OCI-LY1 (cell line): ENCODE results near the gene HCRT.

ENCODE experiments used
- H2AFZ ChIP-seq: fragments of 200-600 bp; sonication (generic), shearing (Covaris generic); 2 replicates; pipeline ENCODE4 v1.6.0; 2014; ENCODE audit warnings: antibody characterized with exemption, mild to moderate bottlenecking, low read length
- H3F3A ChIP-seq: fragments of 200-600 bp; sonication (generic), shearing (Covaris generic); 2 replicates; pipeline ENCODE4 v1.6.0; 2014; ENCODE audit warnings: mild to moderate bottlenecking, antibody characterized with exemption, low read length, moderate library complexity; ENCODE audit not compliant: insufficient read depth
- H3K27ac ChIP-seq: fragments of 200-600 bp; sonication (generic); 2 replicates; pipeline ENCODE4 v1.5.1; 2014; ENCODE audit warnings: low read length, mixed run types, mild to moderate bottlenecking, low read depth; ENCODE audit not compliant: poor library complexity, severe bottlenecking
- H3K27me3 ChIP-seq: fragments of 200-600 bp; sonication (generic); 2 replicates; pipeline ENCODE4 v1.6.0; 2014; ENCODE audit warnings: antibody characterized with exemption, mild to moderate bottlenecking, low read length, moderate library complexity; ENCODE audit not compliant: insufficient read depth
- H3K36me3 ChIP-seq: fragments of 200-600 bp; sonication (generic); 2 replicates; pipeline ENCODE4 v1.6.1; 2014; ENCODE audit warnings: mild to moderate bottlenecking, antibody characterized with exemption, low read length, moderate library complexity, mixed read lengths; ENCODE audit not compliant: insufficient read depth
- H3K4me1 ChIP-seq: fragments of 200-600 bp; sonication (generic); 2 replicates; pipeline ENCODE4 v1.5.1; 2014; ENCODE audit warnings: mild to moderate bottlenecking, low read length, moderate library complexity; ENCODE audit not compliant: insufficient read depth, severe bottlenecking
- H3K4me2 ChIP-seq: fragments of 200-600 bp; sonication (generic), shearing (Covaris generic); 2 replicates; pipeline ENCODE4 v1.6.1; 2014; ENCODE audit warnings: low read length
- H3K4me3 ChIP-seq: fragments of 200-600 bp; sonication (generic); 2 replicates; pipeline ENCODE4 v1.5.1; 2014; ENCODE audit warnings: low read length, low read depth, mild to moderate bottlenecking, mixed read lengths; ENCODE audit not compliant: poor library complexity, severe bottlenecking
- H3K79me2 ChIP-seq: fragments of 200-600 bp; shearing (Covaris generic); 2 replicates; pipeline ENCODE4 v1.6.1; 2016; ENCODE audit warnings: mixed run types, low read length, mixed read lengths; ENCODE audit not compliant: insufficient read depth
- H3K9ac ChIP-seq: fragments of 200-600 bp; sonication (generic), shearing (Covaris generic); 2 replicates; pipeline ENCODE4 v1.6.1; 2014; ENCODE audit warnings: mild to moderate bottlenecking, low read length, mixed read lengths
- H3K9me2 ChIP-seq: fragments of 200-600 bp; sonication (generic), shearing (Covaris generic); 2 replicates; pipeline ENCODE4 v1.6.1; 2014; ENCODE audit warnings: low read depth, mild to moderate bottlenecking, low read length, mixed read lengths
- H3K9me3 ChIP-seq: fragments of 200-600 bp; shearing (Covaris generic); 2 replicates; pipeline ENCODE4 v1.6.1; 2014; ENCODE audit warnings: low read length, mixed read lengths
- H4K20me1 ChIP-seq: fragments of 200-600 bp; sonication (generic), shearing (Covaris generic); 2 replicates; pipeline ENCODE4 v1.6.0; 2016; ENCODE audit warnings: mild to moderate bottlenecking, low read length; ENCODE audit not compliant: insufficient read depth
- EZH2 ChIP-seq: fragments of 200-600 bp; sonication (generic), shearing (Covaris generic); IDR thresholded peaks from 2 replicates; pipeline ENCODE4 v1.8.0; 2017; ENCODE audit warnings: borderline replicate concordance, mixed run types, mild to moderate bottlenecking, antibody characterized with exemption, low read length, moderate library complexity, mixed read lengths
- TF ChIP-seq, protein P1 (sequence below): fragments of 200-600 bp; sonication (generic), shearing (Covaris generic); IDR thresholded peaks from 2 replicates; pipeline ENCODE4 v1.5.1; 2017; ENCODE audit warnings: mild to moderate bottlenecking, antibody characterized with exemption, low read length, moderate library complexity, mixed read lengths

The HCRT gene

DNA sequence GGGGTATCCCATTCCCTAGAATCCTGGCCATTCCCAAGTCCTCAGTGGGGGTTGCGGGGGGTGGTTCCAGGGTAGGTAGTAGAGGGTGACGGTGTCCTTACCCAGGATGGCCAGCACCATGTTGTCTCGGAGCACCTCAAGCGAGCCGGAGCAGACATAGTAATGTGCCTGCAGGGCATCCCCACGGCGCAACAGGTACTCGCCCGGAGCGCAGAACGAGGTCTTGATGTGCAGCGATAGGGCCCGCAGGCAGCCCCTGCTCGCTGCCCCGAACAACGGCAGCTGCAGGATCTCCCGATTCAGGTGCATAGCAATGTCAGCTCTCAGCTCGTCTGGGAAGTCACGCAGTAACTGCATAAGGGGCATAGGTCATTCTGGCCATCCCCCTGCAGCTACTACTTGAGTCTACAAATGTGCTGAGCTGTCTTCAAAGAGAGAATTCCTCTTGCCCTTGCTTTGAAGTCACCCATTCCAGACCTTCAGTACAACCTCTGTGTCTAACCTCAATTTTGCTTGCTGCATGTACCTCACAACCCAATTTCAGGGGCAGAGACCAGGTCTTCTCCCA is 19.0 kb downstream of the HCRT start:
- Histone ChIP-seq H4K20me1 (no peaks in the 10 kb centered on the region), H3K4me2 (no peak overlapping the region), H3K79me2 (no peaks in the 10 kb centered on the region), H3K4me3 (no peak overlapping the region), H3K36me3 (no peaks in the 10 kb centered on the region), H3K9ac (no peak overlapping the region), H3F3A (no peaks in the 10 kb centered on the region), H2AFZ (no peak overlapping the region), H3K27ac (no peak overlapping the region), H3K27me3 (no peaks in the 10 kb centered on the region), H3K4me1 (no peaks in the 10 kb centered on the region), H3K9me2 (no peaks in the 10 kb centered on the region), H3K9me3 (no peaks in the 10 kb centered on the region)
- TF ChIP-seq, protein P1, sequence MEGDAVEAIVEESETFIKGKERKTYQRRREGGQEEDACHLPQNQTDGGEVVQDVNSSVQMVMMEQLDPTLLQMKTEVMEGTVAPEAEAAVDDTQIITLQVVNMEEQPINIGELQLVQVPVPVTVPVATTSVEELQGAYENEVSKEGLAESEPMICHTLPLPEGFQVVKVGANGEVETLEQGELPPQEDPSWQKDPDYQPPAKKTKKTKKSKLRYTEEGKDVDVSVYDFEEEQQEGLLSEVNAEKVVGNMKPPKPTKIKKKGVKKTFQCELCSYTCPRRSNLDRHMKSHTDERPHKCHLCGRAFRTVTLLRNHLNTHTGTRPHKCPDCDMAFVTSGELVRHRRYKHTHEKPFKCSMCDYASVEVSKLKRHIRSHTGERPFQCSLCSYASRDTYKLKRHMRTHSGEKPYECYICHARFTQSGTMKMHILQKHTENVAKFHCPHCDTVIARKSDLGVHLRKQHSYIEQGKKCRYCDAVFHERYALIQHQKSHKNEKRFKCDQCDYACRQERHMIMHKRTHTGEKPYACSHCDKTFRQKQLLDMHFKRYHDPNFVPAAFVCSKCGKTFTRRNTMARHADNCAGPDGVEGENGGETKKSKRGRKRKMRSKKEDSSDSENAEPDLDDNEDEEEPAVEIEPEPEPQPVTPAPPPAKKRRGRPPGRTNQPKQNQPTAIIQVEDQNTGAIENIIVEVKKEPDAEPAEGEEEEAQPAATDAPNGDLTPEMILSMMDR: no peak
- no peak for TF ChIP-seq EZH2

GRCh38 chr17:42165751-42166150 is 19.5 kb downstream of the HCRT start:
- no peaks in the 10 kb centered on the region for H3K27me3 ChIP-seq
- no peak overlapping the region for H2AFZ ChIP-seq
- no peak overlapping the region for H3K4me3 ChIP-seq
- H3K79me2 ChIP-seq: no peaks in the 10 kb centered on the region
- no peaks in the 10 kb centered on the region for H3K36me3 ChIP-seq
- H3K9me3 ChIP-seq: no peaks in the 10 kb centered on the region
- no peak for TF ChIP-seq EZH2
- TF ChIP-seq, protein P1: no peak
- H3K4me1 ChIP-seq: no peaks in the 10 kb centered on the region
- no peak overlapping the region for H3K9ac ChIP-seq
- H3F3A ChIP-seq: no peaks in the 10 kb centered on the region
- no peak overlapping the region for H3K27ac ChIP-seq
- H4K20me1 ChIP-seq: no peaks in the 10 kb centered on the region
- H3K9me2 ChIP-seq: no peaks in the 10 kb centered on the region
- H3K4me2 ChIP-seq: no peak overlapping the region

DNA sequence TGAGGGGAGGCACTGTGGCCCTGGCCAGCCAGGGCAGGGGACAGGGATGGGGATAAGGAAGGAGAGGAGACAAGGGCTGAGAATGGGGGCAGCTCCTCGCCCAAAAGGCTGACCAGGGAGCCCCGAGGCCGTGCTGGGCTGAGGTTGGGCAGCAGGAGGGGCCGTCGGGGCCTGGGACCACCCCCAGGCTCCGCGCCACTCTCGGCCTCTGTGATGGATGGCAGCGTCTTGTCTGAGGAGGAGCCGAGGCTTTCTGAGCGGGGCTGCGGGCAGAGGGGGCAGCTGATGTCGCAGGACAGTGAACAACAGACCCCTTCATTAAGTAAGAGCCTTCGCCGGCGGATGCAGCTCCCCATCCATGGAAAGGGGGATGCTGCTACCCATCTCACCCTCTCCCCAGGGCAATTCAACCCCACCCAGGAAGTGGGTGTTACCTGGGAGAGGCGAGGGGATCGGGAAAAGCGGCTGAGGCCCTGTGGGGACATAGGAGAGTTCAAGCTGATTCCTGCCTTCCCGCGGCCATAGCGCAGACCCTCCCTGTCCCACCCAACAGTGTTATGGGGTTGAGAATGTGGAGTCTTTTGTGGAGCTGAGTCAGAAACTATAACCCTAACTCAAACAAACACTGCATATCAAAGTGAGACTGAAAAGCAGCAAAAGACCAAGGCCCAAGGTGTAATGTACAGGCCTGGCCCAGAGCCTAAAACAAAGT is 21.4 kb downstream of the HCRT start:
- no peaks in the 10 kb centered on the region for H3K36me3 ChIP-seq
- no peaks in the 10 kb centered on the region for H3K9me2 ChIP-seq
- H3K79me2 ChIP-seq: no peaks in the 10 kb centered on the region
- H3K9me3 ChIP-seq: no peaks in the 10 kb centered on the region
- no peak overlapping the region for H3K9ac ChIP-seq
- no peak overlapping the region for H3K4me2 ChIP-seq
- H3K4me1 ChIP-seq: no peaks in the 10 kb centered on the region
- H2AFZ ChIP-seq: no peak overlapping the region
- H3K4me3 ChIP-seq: no peak overlapping the region
- H3K27ac ChIP-seq: no peak overlapping the region
- TF ChIP-seq, protein P1: no peak
- TF ChIP-seq EZH2: no peak
- H3F3A ChIP-seq: no peaks in the 10 kb centered on the region
- no peaks in the 10 kb centered on the region for H4K20me1 ChIP-seq
- no peaks in the 10 kb centered on the region for H3K27me3 ChIP-seq
